K562 (cell line): Measurements from ENCODE around the gene TMEM128. TPM values are rescaled to one million over a fixed set of nuclear protein-coding genes. Genes with fewer than 3 reads are reported as not detected.

Experiments
- ATAC-seq: fragments of 200-7000 bp; cut with Tn5 transposase; 3 replicates; pipeline ENCODE4 v1.9.1; 2020; ENCODE audit warnings: moderate library complexity
- BruUV-seq: library from RNA; stranded (reverse); fragments of 400-500 nt; replicated peaks from 2 replicates; lab custom pipeline; 2021; lab: Mats Ljungman, UMichigan
- CTCF ChIA-PET: fragments of 300-600 bp; formaldehyde crosslinking; extraction: SDS; loops from one replicate; lab custom pipeline; 2021; ENCODE audit warnings: low intra/inter-chr PET ratio; lab: Yijun Ruan, JAX
- POLR2A ChIA-PET: fragments of 300-600, 350-650 bp; sonication (Branson Sonifier 250); formaldehyde crosslinking; extraction: SDS; loops from one replicate; lab custom pipeline; 2021; ENCODE audit warnings: antibody characterized with exemption, inconsistent platforms; lab: Yijun Ruan, JAX
- DNase-seq, 4 experiments: peaks; one replicate each; pipeline versions ENCODE4 v3.0.0 to v3.0.0-alpha.2; 2011 to 2018; ENCODE audit warnings: low spot score in 3 of 4, mixed read lengths in 3 of 4; ENCODE audit errors: extremely low read depth in 1 of 4
- FAIRE-seq: peaks from 2 replicates; lab custom pipeline; 2011; peaks lifted over from hg19 to GRCh38; lab: Jason Lieb, UNC
- H2AFZ ChIP-seq: 2 replicates; pipeline ENCODE4 v1.6.0; 2011; ENCODE audit warnings: low read depth, low read length, control low read depth, inconsistent platforms
- H3K27ac ChIP-seq: fragments of 200-600 bp; 3 replicates; pipeline ENCODE4 v1.8.0; 2011; ENCODE audit warnings: low read depth, mild to moderate bottlenecking, control low read depth, inconsistent platforms, low read length, moderate library complexity, mixed read lengths; ENCODE audit errors: extremely low read depth
- H3K27me3 ChIP-seq, 2 experiments: fragments of 300-600 bp in 1 of 2; 2 replicates in 1 of 2; 3 replicates in 1 of 2; pipeline versions ENCODE4 v1.6.0 to v1.8.0; 2011; ENCODE audit warnings: inconsistent platforms in 2 of 2, low read length in 2 of 2, mild to moderate bottlenecking in 1 of 2, mixed read lengths in 1 of 2, moderate library complexity in 1 of 2; ENCODE audit not compliant: control insufficient read depth in 2 of 2, insufficient read depth in 2 of 2
- H3K36me3 ChIP-seq: fragments of 300-600 bp; 3 replicates; pipeline ENCODE4 v1.8.0; 2011; ENCODE audit warnings: mild to moderate bottlenecking, low read length, inconsistent platforms; ENCODE audit not compliant: control insufficient read depth, insufficient read depth
- H3K4me1 ChIP-seq, 2 experiments: fragments of 200-600 bp in 1 of 2; replicated peaks in 1 of 2; 2 replicates in 1 of 2; 3 replicates in 1 of 2; pipeline versions ENCODE4 v1.5.1 to v1.8.0; 2011; ENCODE audit warnings: inconsistent platforms in 2 of 2, low read length in 2 of 2, mild to moderate bottlenecking in 1 of 2, mixed read lengths in 1 of 2, moderate library complexity in 1 of 2; ENCODE audit not compliant: control insufficient read depth in 2 of 2, insufficient read depth in 2 of 2
- H3K4me2 ChIP-seq: 2 replicates; pipeline ENCODE4 v1.6.1; 2011; ENCODE audit warnings: low read length, control low read depth, inconsistent platforms, mixed read lengths; ENCODE audit not compliant: insufficient read depth
- H3K4me3 ChIP-seq: fragments of 200-600 bp; sonication (generic), shearing (Covaris generic); 2 replicates; pipeline ENCODE4 v1.5.1; 2016; ENCODE audit warnings: control low read depth, inconsistent platforms
- H3K79me2 ChIP-seq: fragments of 200-600 bp; 3 replicates; pipeline ENCODE4 v1.8.0; 2011; ENCODE audit warnings: low read length, inconsistent platforms; ENCODE audit not compliant: control insufficient read depth, insufficient read depth
- H3K9ac ChIP-seq, 2 experiments: 2 replicates each; pipeline versions ENCODE4 v1.6.0 to v1.6.1; 2011; ENCODE audit warnings: low read depth in 2 of 2, low read length in 2 of 2, control low read depth in 1 of 2, inconsistent platforms in 1 of 2, mild to moderate bottlenecking in 1 of 2, mixed read lengths in 1 of 2; ENCODE audit not compliant: insufficient read depth in 1 of 2
- H3K9me1 ChIP-seq: one replicate; pipeline ENCODE4 v1.6.0; 2011; ENCODE audit warnings: inconsistent platforms, mild to moderate bottlenecking, low read length, moderate library complexity; ENCODE audit not compliant: control insufficient read depth, insufficient read depth
- H3K9me3 ChIP-seq: replicated peaks from 2 replicates; pipeline ENCODE4 v1.5.1; 2011; ENCODE audit warnings: low read depth, low read length, inconsistent platforms; ENCODE audit not compliant: control insufficient read depth, insufficient read depth
- H4K20me1 ChIP-seq: replicated peaks from 2 replicates; pipeline ENCODE4 v1.6.1; 2011; ENCODE audit warnings: low read length, inconsistent platforms, mixed read lengths; ENCODE audit not compliant: control insufficient read depth, insufficient read depth
- ARID3A ChIP-seq: IDR thresholded peaks from 2 replicates; pipeline ENCODE4 v1.6.1; 2012; ENCODE audit warnings: low read depth, low read length, improper control_type of control experiment, borderline replicate concordance
- BCL6 ChIP-seq: fragments of 250-450 bp; sonication (Bioruptor Pico); IDR thresholded peaks from 2 replicates; pipeline ENCODE4 v1.4.0; 2020
- CHD1 ChIP-seq: fragments of 200-600 bp; sonication (generic); IDR thresholded peaks from one replicate; pipeline ENCODE4 v1.6.1; 2012; ENCODE audit warnings: mild to moderate bottlenecking, moderate library complexity, low read length, inconsistent platforms
- CREB1 ChIP-seq, 2 experiments: sonication (generic) in 1 of 2; formaldehyde crosslinking in 1 of 2; IDR thresholded peaks; 2 replicates each; pipeline versions ENCODE4 v1.6.1 to v1.8.0; 2012 to 2022; ENCODE audit warnings: inconsistent platforms in 1 of 2, mild to moderate bottlenecking in 1 of 2, missing genetic modification reagents in 1 of 2, moderate library complexity in 1 of 2
- ELF1 ChIP-seq: fragments of 200-800 bp; sonication (Bioruptor generic); IDR thresholded peaks from 2 replicates; pipeline ENCODE4 v1.6.1; 2016; ENCODE audit warnings: missing genetic modification characterization, missing compliant biosample characterization
- IRF1 ChIP-seq: sonication (generic); formaldehyde crosslinking; IDR thresholded peaks from 2 replicates; pipeline ENCODE4 v1.8.0; 2022; ENCODE audit warnings: missing genetic modification reagents, mild to moderate bottlenecking, borderline replicate concordance
- MECOM ChIP-seq: fragments of 250-450 bp; sonication (Bioruptor Pico); IDR thresholded peaks from 2 replicates; pipeline ENCODE4 v1.8.0; 2022; ENCODE audit warnings: inconsistent platforms
- PATZ1 ChIP-seq: fragments of 250-450 bp; sonication (Bioruptor Pico); IDR thresholded peaks from 2 replicates; pipeline ENCODE4 v1.5.0; 2020; ENCODE audit warnings: mild to moderate bottlenecking, borderline replicate concordance
- POLR2G ChIP-seq: fragments of 200-400 bp; formaldehyde crosslinking; IDR thresholded peaks from 2 replicates; pipeline ENCODE4 v1.6.1; 2017; ENCODE audit warnings: low read depth, mild to moderate bottlenecking, antibody characterized with exemption, low read length, moderate library complexity
- SMARCA4 ChIP-seq: fragments of 450-650 bp; IDR thresholded peaks from 2 replicates; pipeline ENCODE4 v1.6.1; 2016
- TCFL5 ChIP-seq: fragments of 250-450 bp; sonication (Bioruptor Pico); conservative IDR thresholded peaks from 2 replicates; pipeline ENCODE4 v1.6.1; 2021; ENCODE audit warnings: mild to moderate bottlenecking, moderate library complexity, matching md5 sums
- TEAD1 ChIP-seq, 2 experiments: fragments of 450-650 bp in 1 of 2; sonication (generic) in 1 of 2; formaldehyde crosslinking; IDR thresholded peaks; 2 replicates each; pipeline versions ENCODE4 v1.4.0 to v1.8.0; 2020 to 2022; ENCODE audit warnings: mild to moderate bottlenecking in 2 of 2, missing genetic modification reagents in 1 of 2
- TRIM28 ChIP-seq: fragments of 450-650 bp; IDR thresholded peaks from 2 replicates; pipeline ENCODE4 v1.6.1; 2017
- ZNF124 ChIP-seq: sonication (generic); formaldehyde crosslinking; IDR thresholded peaks from 2 replicates; pipeline ENCODE4 v1.8.1; 2022; ENCODE audit warnings: missing genetic modification reagents
- ZNF133 ChIP-seq: fragments of 250-450 bp; sonication (Bioruptor Pico); IDR thresholded peaks from 2 replicates; pipeline ENCODE4 v1.4.0; 2020; ENCODE audit warnings: mild to moderate bottlenecking
- ZNF146 ChIP-seq: IDR thresholded peaks from one replicate; pipeline ENCODE4 v1.6.1; 2018; ENCODE audit warnings: missing compliant biosample characterization; ENCODE audit not compliant: unreplicated experiment
- ZNF232 ChIP-seq: sonication (generic); formaldehyde crosslinking; IDR thresholded peaks from 2 replicates; pipeline ENCODE4 v1.8.0; 2022; ENCODE audit warnings: mild to moderate bottlenecking, missing genetic modification reagents
- WGBS: fragments of 100-300 bp; shearing (Covaris generic); methylation state at CpG from one replicate; pipeline ENCODE4 v1.1.6; 2016; ENCODE audit warnings: low coverage, mixed read lengths; ENCODE audit not compliant: insufficient coverage; ENCODE audit errors: missing lambda C conversion rate; 5-methylcytosine and 5-hydroxymethylcytosine counted together
- in situ Hi-C: fragments of 300-500 bp; cut with MboI; formaldehyde crosslinking; loops from 4 replicates; pipeline ENCODE4 v1.15.0; 2018; ENCODE audit warnings: inconsistent platforms, mixed read lengths
- intact Hi-C: fragments of 100-400 bp; cut with micrococcal nuclease; formaldehyde crosslinking; loops from 2 replicates; pipeline ENCODE4 v1.14.2; 2022
- polyA plus RNA-seq, 8 experiments: library from polyadenylated mRNA; depleted of rRNA in 4 of 8; stranded (reverse) in 5 of 8; unstranded in 3 of 8; fragments of >200 nt; fragmentation: Nextera tagmentation in 2 of 8; fragmentation: Illumina TruSeq in 1 of 8; extraction: Ambion mirVana in 2 of 8; extraction: Trizol in 1 of 8; gene quantifications; 2 replicates each; pipeline versions ENCODE4 v1.2.1 to v1.2.3, GENCODE V29; 2011 to 2014; ENCODE audit warnings: inconsistent platforms in 1 of 8, missing spikeins in 1 of 8
- total RNA-seq, 7 experiments: library from RNA; depleted of rRNA in 6 of 7; stranded (reverse); fragments of >200 nt in 6 of 7; fragmentation: Illumina TruSeq in 2 of 7; extraction: Trizol in 2 of 7; gene quantifications; 2 replicates each; pipeline versions ENCODE4 v1.2.1 to v1.2.3, GENCODE V29; 2011 to 2021; ENCODE audit warnings: low replicate concordance in 1 of 7

The TMEM128 gene
- total and polyA plus RNA-seq, 9 of the 15 experiments (the other 6 are each of a cell fraction or from before 2014, with no cell fraction given), result 9.1 to 40.0 (median 14.3) TPM

GRCh38 chr4:4270529-4270928 is 22.5 kb upstream of the TMEM128 start:
- no peak overlapping the region for H3K4me3 ChIP-seq
- no peak overlapping the region for H3K27ac ChIP-seq
- in situ Hi-C loops (no loop called here), intact Hi-C loops (no loop called here)
- ATAC-seq (no peak), FAIRE-seq (no peak), DNase-seq (no peak)
- TF ChIP-seq MECOM (CRISPR knock-in tag) (no peak), ARID3A (no peak), CHD1 (no peak), ZNF124 (CRISPR knock-in tag) (no peak), TRIM28 (no peak), SMARCA4 (no peak), TCFL5 (CRISPR knock-in tag) (no peak), CREB1 (IDR thresholded peaks at IDR 0.05) (no peak), CREB1 (CRISPR knock-in tag; IDR thresholded peaks at IDR 0.05) (no peak), ZNF146 (CRISPR knock-in tag) (no peak), TEAD1 (CRISPR knock-in tag; IDR thresholded peaks at IDR 0.05) (no peak), ZNF232 (no peak), BCL6 (CRISPR knock-in tag) (no peak), ELF1 (tag) (no peak), PATZ1 (CRISPR knock-in tag) (no peak), POLR2G (no peak), IRF1 (no peak), ZNF133 (CRISPR knock-in tag) (no peak)
- no peak overlapping the region for H2AFZ ChIP-seq
- CTCF ChIA-PET, result no interaction called here
- peaks cover 85% of the 10 kb centered on the region for H3K36me3 ChIP-seq
- H3K9me1 ChIP-seq, result no peaks in the 10 kb centered on the region
- 79% methylated on average over 4 of the region's 4 CpGs for WGBS
- no peaks in the 10 kb centered on the region; the same call in 1 of the 2 replicates for H4K20me1 ChIP-seq
- BruUV-seq, result no TSS peak
- POLR2A ChIA-PET, result no interaction called here
- no peak overlapping the region for H3K4me2 ChIP-seq
- no peaks in the 10 kb centered on the region for H3K79me2 ChIP-seq
- no peaks in the 10 kb centered on the region for H3K27me3 ChIP-seq
- H3K9ac ChIP-seq, result no peak overlapping the region
- no peaks in the 10 kb centered on the region for H3K9me3 ChIP-seq
- H3K4me1 ChIP-seq, result no peaks in the 10 kb centered on the region
